HEK293 (cell line): Measurements from ENCODE around the gene TPI1.

Source experiments
- CTCF ChIA-PET: fragments of 350-600 bp; formaldehyde crosslinking; extraction: SDS; loops from one replicate; lab custom pipeline; 2021; ENCODE audit warnings: antibody characterized with exemption; lab: Yijun Ruan, JAX
- POLR2A ChIA-PET: fragments of 300-600 bp; formaldehyde crosslinking; extraction: SDS; loops from one replicate; lab custom pipeline; 2020; ENCODE audit warnings: antibody characterized with exemption, inconsistent platforms; lab: Yijun Ruan, JAX
- H3K27ac ChIP-seq: fragments of 200-500 bp; sonication (Bioruptor generic); 2 replicates; pipeline ENCODE4 v1.5.1; 2014; ENCODE audit warnings: low read depth, low read length, control low read depth, inconsistent platforms; ENCODE audit errors: extremely low read depth
- H3K36me3 ChIP-seq, 2 experiments: fragments of 200-500 bp in 1 of 2; sonication (Bioruptor generic) in 1 of 2; 1 replicate in 1 of 2; 2 replicates in 1 of 2; pipeline ENCODE4 v1.5.1; 2014 to 2017; ENCODE audit warnings: inconsistent platforms in 2 of 2, low read length in 2 of 2; ENCODE audit not compliant: control insufficient read depth in 2 of 2, insufficient read depth in 1 of 2
- H3K4me1 ChIP-seq: fragments of 200-500 bp; sonication (Bioruptor generic); 2 replicates; pipeline ENCODE4 v1.5.1; 2014; ENCODE audit warnings: mild to moderate bottlenecking, low read length, inconsistent platforms; ENCODE audit not compliant: control insufficient read depth, insufficient read depth
- H3K4me3 ChIP-seq: 2 replicates; pipeline ENCODE4 v1.5.1; 2011; ENCODE audit warnings: low read depth, mild to moderate bottlenecking, control low read depth, low read length, moderate library complexity
- H3K9me3 ChIP-seq: fragments of 200-500 bp; sonication (Bioruptor generic); 2 replicates; pipeline ENCODE4 v1.5.1; 2014; ENCODE audit warnings: low read depth, low read length, inconsistent platforms; ENCODE audit not compliant: control insufficient read depth, insufficient read depth
- GLIS2 ChIP-seq: fragments of 450-650 bp; formaldehyde crosslinking; IDR thresholded peaks from 2 replicates; pipeline ENCODE4 v1.5.1; 2016; ENCODE audit warnings: missing biosample characterization, missing genetic modification characterization
- KLF16 ChIP-seq: fragments of 450-650 bp; formaldehyde crosslinking; IDR thresholded peaks from 2 replicates; pipeline ENCODE4 v1.5.1; 2017; ENCODE audit warnings: missing biosample characterization, missing genetic modification characterization
- KLF17 ChIP-seq: fragments of 450-650 bp; formaldehyde crosslinking; IDR thresholded peaks from 2 replicates; pipeline ENCODE4 v1.5.1; 2016; ENCODE audit warnings: missing biosample characterization, missing genetic modification characterization
- MEIS1 ChIP-seq: sonication (generic); formaldehyde crosslinking; IDR thresholded peaks from 2 replicates; pipeline ENCODE4 v1.8.1; 2022; ENCODE audit warnings: missing genetic modification reagents, mild to moderate bottlenecking, borderline replicate concordance
- MYNN ChIP-seq: fragments of 450-650 bp; formaldehyde crosslinking; IDR thresholded peaks from 2 replicates; pipeline ENCODE4 v1.5.1; 2016; ENCODE audit warnings: missing biosample characterization, missing genetic modification characterization, borderline replicate concordance
- SCRT2 ChIP-seq: fragments of 450-650 bp; formaldehyde crosslinking; IDR thresholded peaks from 2 replicates; pipeline ENCODE4 v1.5.1; 2016; ENCODE audit warnings: missing biosample characterization, missing genetic modification characterization
- SP7 ChIP-seq: fragments of 450-650 bp; formaldehyde crosslinking; IDR thresholded peaks from 2 replicates; pipeline ENCODE4 v1.5.1; 2016; ENCODE audit warnings: missing biosample characterization, missing genetic modification characterization
- YY1 ChIP-seq: fragments of 450-650 bp; formaldehyde crosslinking; IDR thresholded peaks from 2 replicates; pipeline ENCODE4 v1.5.1; 2018; ENCODE audit warnings: missing biosample characterization, missing genetic modification characterization
- ZEB2 ChIP-seq: fragments of 450-650 bp; formaldehyde crosslinking; IDR thresholded peaks from 2 replicates; pipeline ENCODE4 v1.5.1; 2016; ENCODE audit warnings: missing biosample characterization, missing genetic modification characterization
- ZFP37 ChIP-seq: fragments of 450-650 bp; formaldehyde crosslinking; IDR thresholded peaks from 2 replicates; pipeline ENCODE4 v1.5.1; 2016; ENCODE audit warnings: missing biosample characterization, missing genetic modification characterization
- ZNF16 ChIP-seq: fragments of 450-650 bp; formaldehyde crosslinking; IDR thresholded peaks from 2 replicates; pipeline ENCODE4 v1.5.1; 2016; ENCODE audit warnings: low read depth, missing biosample characterization, missing genetic modification characterization
- ZNF223 ChIP-seq: fragments of 450-650 bp; formaldehyde crosslinking; IDR thresholded peaks from 2 replicates; pipeline ENCODE4 v1.5.1; 2016; ENCODE audit warnings: missing biosample characterization, missing genetic modification characterization
- ZNF24 ChIP-seq: fragments of 450-650 bp; formaldehyde crosslinking; IDR thresholded peaks from 2 replicates; pipeline ENCODE4 v1.5.1; 2016; ENCODE audit warnings: missing biosample characterization, missing genetic modification characterization
- ZNF266 ChIP-seq: fragments of 450-650 bp; formaldehyde crosslinking; IDR thresholded peaks from 2 replicates; pipeline ENCODE4 v1.5.1; 2016; ENCODE audit warnings: missing biosample characterization, missing genetic modification characterization, low read depth
- ZNF302 ChIP-seq: fragments of 450-650 bp; formaldehyde crosslinking; IDR thresholded peaks from 2 replicates; pipeline ENCODE4 v1.5.1; 2016; ENCODE audit warnings: missing biosample characterization, missing genetic modification characterization, low read depth
- ZNF362 ChIP-seq: fragments of 450-650 bp; formaldehyde crosslinking; IDR thresholded peaks from 2 replicates; pipeline ENCODE4 v1.5.1; 2016; ENCODE audit warnings: missing biosample characterization, missing genetic modification characterization
- ZNF426 ChIP-seq: fragments of 450-650 bp; formaldehyde crosslinking; IDR thresholded peaks from 2 replicates; pipeline ENCODE4 v1.5.1; 2017; ENCODE audit warnings: missing biosample characterization, missing genetic modification characterization, mild to moderate bottlenecking, inconsistent platforms, moderate library complexity
- ZNF449 ChIP-seq: fragments of 450-650 bp; formaldehyde crosslinking; IDR thresholded peaks from 2 replicates; pipeline ENCODE4 v1.5.1; 2017; ENCODE audit warnings: missing biosample characterization, mild to moderate bottlenecking, missing genetic modification characterization, moderate library complexity
- ZNF596 ChIP-seq: fragments of 450-650 bp; IDR thresholded peaks from 2 replicates; pipeline ENCODE4 v1.5.0; 2018; ENCODE audit warnings: missing biosample characterization, mild to moderate bottlenecking, missing genetic modification characterization, moderate library complexity
- ZNF639 ChIP-seq: fragments of 450-650 bp; formaldehyde crosslinking; IDR thresholded peaks from 2 replicates; pipeline ENCODE4 v1.5.1; 2016; ENCODE audit warnings: missing biosample characterization, missing genetic modification characterization
- ZNF654 ChIP-seq: fragments of 450-650 bp; formaldehyde crosslinking; IDR thresholded peaks from 2 replicates; pipeline ENCODE4 v1.5.1; 2016; ENCODE audit warnings: low read depth, missing biosample characterization, missing genetic modification characterization
- ZNF701 ChIP-seq: fragments of 450-650 bp; formaldehyde crosslinking; IDR thresholded peaks from 2 replicates; pipeline ENCODE4 v1.5.1; 2016; ENCODE audit warnings: missing biosample characterization, missing genetic modification characterization
- ZNF76 ChIP-seq: fragments of 450-650 bp; formaldehyde crosslinking; IDR thresholded peaks from 2 replicates; pipeline ENCODE4; 2016; ENCODE audit warnings: low read depth, missing biosample characterization, missing genetic modification characterization, borderline replicate concordance
- ZSCAN18 ChIP-seq: fragments of 450-650 bp; formaldehyde crosslinking; IDR thresholded peaks from 2 replicates; pipeline ENCODE4 v1.5.1; 2016; ENCODE audit warnings: missing biosample characterization, missing genetic modification characterization
- TF ChIP-seq, protein P1 (sequence below): fragments of 450-650 bp; formaldehyde crosslinking; IDR thresholded peaks from 2 replicates; pipeline ENCODE4 v1.5.1; 2016; ENCODE audit warnings: missing biosample characterization, missing genetic modification characterization

The TPI1 gene

DNA sequence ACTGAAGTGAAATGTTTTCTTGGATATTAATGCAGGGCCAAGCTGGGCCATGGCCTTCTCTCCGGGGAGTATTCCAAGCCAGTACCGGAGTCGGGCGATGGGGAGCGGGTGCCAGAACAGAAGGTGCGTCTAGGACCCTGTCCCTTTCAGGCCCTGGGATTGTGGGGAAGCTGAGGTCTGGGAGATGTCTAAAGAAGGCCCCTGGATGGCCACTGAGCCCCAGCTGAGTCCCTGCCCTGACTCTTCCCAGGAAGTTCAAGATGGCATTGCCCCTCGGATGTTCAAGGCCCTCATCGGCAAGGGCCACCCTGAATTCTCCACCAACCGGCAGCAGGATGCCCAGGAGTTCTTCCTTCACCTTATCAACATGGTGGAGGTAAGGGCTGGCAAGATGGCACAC lies 7.2 kb upstream of the TPI1 start:
- no peak for TF ChIP-seq ZNF76 (tag by site-specific recombination)
- no peak for TF ChIP-seq SCRT2 (tag by site-specific recombination)
- TF ChIP-seq KLF16 (tag by site-specific recombination) = no peak
- TF ChIP-seq ZNF426 (tag by site-specific recombination) = no peak
- TF ChIP-seq KLF17 (tag by site-specific recombination) = no peak
- no peak for TF ChIP-seq MYNN
- no peak for TF ChIP-seq ZNF596 (tag by site-specific recombination)
- TF ChIP-seq, protein P1, sequence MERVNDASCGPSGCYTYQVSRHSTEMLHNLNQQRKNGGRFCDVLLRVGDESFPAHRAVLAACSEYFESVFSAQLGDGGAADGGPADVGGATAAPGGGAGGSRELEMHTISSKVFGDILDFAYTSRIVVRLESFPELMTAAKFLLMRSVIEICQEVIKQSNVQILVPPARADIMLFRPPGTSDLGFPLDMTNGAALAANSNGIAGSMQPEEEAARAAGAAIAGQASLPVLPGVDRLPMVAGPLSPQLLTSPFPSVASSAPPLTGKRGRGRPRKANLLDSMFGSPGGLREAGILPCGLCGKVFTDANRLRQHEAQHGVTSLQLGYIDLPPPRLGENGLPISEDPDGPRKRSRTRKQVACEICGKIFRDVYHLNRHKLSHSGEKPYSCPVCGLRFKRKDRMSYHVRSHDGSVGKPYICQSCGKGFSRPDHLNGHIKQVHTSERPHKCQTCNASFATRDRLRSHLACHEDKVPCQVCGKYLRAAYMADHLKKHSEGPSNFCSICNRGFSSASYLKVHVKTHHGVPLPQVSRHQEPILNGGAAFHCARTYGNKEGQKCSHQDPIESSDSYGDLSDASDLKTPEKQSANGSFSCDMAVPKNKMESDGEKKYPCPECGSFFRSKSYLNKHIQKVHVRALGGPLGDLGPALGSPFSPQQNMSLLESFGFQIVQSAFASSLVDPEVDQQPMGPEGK (tag by site-specific recombination) = no peak
- TF ChIP-seq ZNF639 (tag by site-specific recombination) = no peak
- TF ChIP-seq ZNF449 = no peak
- TF ChIP-seq, all 188 proteins: peak for 0
- CTCF ChIA-PET = interaction anchor here (0.6 to 1.3 kb wide), 3 partner anchors 9 to 107 kb away, joined by 3 to 6 read pairs (median 4); partner anchors contain the start of genes MLF2 and SPSB2
- POLR2A ChIA-PET = interaction anchor here (0.6 to 2.2 kb wide), 2 partner anchors 9 to 49 kb away, joined by 3 to 14 read pairs; partner anchors contain the start of genes CDCA3 and USP5
- Histone ChIP-seq H3K4me1 (no peaks in the 10 kb centered on the region), H3K9me3 (no peaks in the 10 kb centered on the region), H3K4me3 (no peak overlapping the region), H3K27ac (no peak overlapping the region), H3K36me3 (peaks cover 23 to 97% of the 10 kb centered on the region in 2 experiments)

GRCh38 chr12:6860942-6861341 lies 6.4 kb upstream of the TPI1 start:
- CTCF ChIA-PET = interaction anchor here (0.5 to 1.3 kb wide), 3 partner anchors 8 to 252 kb away, joined by 3 to 9 read pairs (median 6); partner anchors contain the start of gene SPSB2

More at GRCh38 chr12:6860942-6861341, 6.4 kb upstream of the TPI1 start:
- Histone ChIP-seq H3K9me3 (no peaks in the 10 kb centered on the region), H3K4me1 (no peaks in the 10 kb centered on the region), H3K4me3 (no peak overlapping the region), H3K27ac (no peak overlapping the region), H3K36me3 (peaks cover 23 to 97% of the 10 kb centered on the region in 2 experiments)
- TF ChIP-seq SP7 (no peak), ZNF362 (tag by site-specific recombination) (no peak), ZNF701 (tag by site-specific recombination) (no peak), ZNF302 (tag by site-specific recombination) (no peak), ZSCAN18 (tag by site-specific recombination) (no peak), YY1 (tag by site-specific recombination) (no peak), GLIS2 (tag by site-specific recombination) (no peak), ZNF223 (tag by site-specific recombination) (no peak), ZFP37 (tag by site-specific recombination) (no peak), ZNF266 (no peak), ZNF654 (no peak), MEIS1 (CRISPR knock-in tag) (no peak), ZNF24 (tag by site-specific recombination) (no peak), ZEB2 (no peak), ZNF16 (tag by site-specific recombination) (no peak)
- POLR2A ChIA-PET = interaction anchor here (2.2 kb wide), 1 partner anchor 9 kb away, joined by 14 read pairs; the partner anchor contains the start of genes CDCA3 and USP5
